ENCODE results near the gene NLGN2.
A peak's percentile ranks its signal among the peaks of the same experiment; 100 is the strongest.

The NLGN2 gene

GRCh38 chr17:7429722-7430121 lies 22.1 kb downstream of the NLGN2 start:
- TF ChIP-seq CTCF (IDR thresholded peaks at IDR 0.05; ENCODE audit: poor library complexity, severe bottlenecking): no peak
- Histone ChIP-seq H3K4me1 (ENCODE audit: insufficient read depth, poor library complexity, severe bottlenecking) (no peaks in the 10 kb centered on the region), H3K4me3 (ENCODE audit: severe bottlenecking) (no peak overlapping the region), H3K27me3 (ENCODE audit: insufficient read depth, poor library complexity, severe bottlenecking) (no peaks in the 10 kb centered on the region), H3K36me3 (ENCODE audit: low read depth) (no peaks in the 10 kb centered on the region), H3K9me3 (ENCODE audit: severe bottlenecking) (no peaks in the 10 kb centered on the region), H3K27ac (ENCODE audit: poor library complexity, severe bottlenecking) (no peak overlapping the region)
- ATAC-seq (ENCODE audit: low read depth) (no peak), DNase-seq (ENCODE audit: low spot score) (no peak)

GRCh38 chr17:7431231-7431630 lies 23.6 kb downstream of the NLGN2 start:
- H3K27ac ChIP-seq (ENCODE audit: poor library complexity, severe bottlenecking): no peak overlapping the region
- DNase-seq (ENCODE audit: low spot score) (no peak), ATAC-seq (ENCODE audit: low read depth) (no peak)
- TF ChIP-seq CTCF (IDR thresholded peaks at IDR 0.05; ENCODE audit: poor library complexity, severe bottlenecking): no peak
- no peaks in the 10 kb centered on the region for H3K4me1 ChIP-seq (ENCODE audit: insufficient read depth, poor library complexity, severe bottlenecking)
- H3K9me3 ChIP-seq (ENCODE audit: severe bottlenecking): no peaks in the 10 kb centered on the region
- no peak overlapping the region for H3K4me3 ChIP-seq (ENCODE audit: severe bottlenecking)
- H3K27me3 ChIP-seq (ENCODE audit: insufficient read depth, poor library complexity, severe bottlenecking): no peaks in the 10 kb centered on the region
- no peaks in the 10 kb centered on the region for H3K36me3 ChIP-seq (ENCODE audit: low read depth)

- DNase-seq (ENCODE audit: low spot score) (no peak), ATAC-seq (ENCODE audit: low read depth) (no peak)
- Histone ChIP-seq H3K27me3 (ENCODE audit: insufficient read depth, poor library complexity, severe bottlenecking) (no peaks in the 10 kb centered on the region), H3K4me3 (ENCODE audit: severe bottlenecking) (no peak overlapping the region), H3K27ac (ENCODE audit: poor library complexity, severe bottlenecking) (no peak overlapping the region), H3K4me1 (ENCODE audit: insufficient read depth, poor library complexity, severe bottlenecking) (no peaks in the 10 kb centered on the region), H3K36me3 (ENCODE audit: low read depth) (no peaks in the 10 kb centered on the region), H3K9me3 (ENCODE audit: severe bottlenecking) (no peaks in the 10 kb centered on the region)
- TF ChIP-seq CTCF (IDR thresholded peaks at IDR 0.05; ENCODE audit: poor library complexity, severe bottlenecking): no peak
Observed at GRCh38 chr17:7432296-7432695, 24.7 kb downstream of the NLGN2 start.

GRCh38 chr17:7435676-7436555 lies 28.3 kb downstream of the NLGN2 start:
- peaks cover 4% of the 10 kb centered on the region for H3K4me1 ChIP-seq (ENCODE audit: insufficient read depth, poor library complexity, severe bottlenecking)
- peak; percentile 27 for TF ChIP-seq CTCF (IDR thresholded peaks at IDR 0.05; ENCODE audit: poor library complexity, severe bottlenecking)
- peak overlapping the region; percentile 82 for H3K27ac ChIP-seq (ENCODE audit: poor library complexity, severe bottlenecking)
- no peaks in the 10 kb centered on the region for H3K9me3 ChIP-seq (ENCODE audit: severe bottlenecking)
- H3K36me3 ChIP-seq (ENCODE audit: low read depth): no peaks in the 10 kb centered on the region
- peak overlapping the region; percentile 44 for H3K4me3 ChIP-seq (ENCODE audit: severe bottlenecking)
- DNase-seq (ENCODE audit: low spot score) (peak; percentile 70), ATAC-seq (ENCODE audit: low read depth) (peak; percentile 5)
- H3K27me3 ChIP-seq (ENCODE audit: insufficient read depth, poor library complexity, severe bottlenecking): no peaks in the 10 kb centered on the region
